AG04450 (cell line): ENCODE data around the gene CEP68. TPM values are rescaled to one million over a fixed set of nuclear protein-coding genes. Genes with fewer than 3 reads are reported as not detected.

ENCODE experiments used
- CTCF ChIA-PET: fragments of 300-600, 350-600 bp; formaldehyde crosslinking; extraction: SDS; loops from one replicate; lab custom pipeline; 2022; ENCODE audit warnings: antibody characterized with exemption, inconsistent platforms; lab: Charles Lee
- POLR2A ChIA-PET: fragments of 350-600 bp; formaldehyde crosslinking; extraction: SDS; loops from one replicate; lab custom pipeline; 2021; ENCODE audit warnings: antibody characterized with exemption, inconsistent platforms; lab: Yijun Ruan, JAX
- DNase-seq: peaks from one replicate; pipeline ENCODE4 v3.0.0-alpha.2; 2011; ENCODE audit warnings: low read depth, low spot score
- H3K27ac ChIP-seq: one replicate; pipeline ENCODE4 v1.5.1; 2012; ENCODE audit warnings: low read depth, low read length, control low read depth
- H3K27me3 ChIP-seq: one replicate; pipeline ENCODE4 v1.6.0; 2012; ENCODE audit warnings: low read length; ENCODE audit not compliant: control insufficient read depth, insufficient read depth
- H3K4me3 ChIP-seq: 2 replicates; pipeline ENCODE4 v1.5.1; 2011; ENCODE audit warnings: mild to moderate bottlenecking, low read depth, low read length, control low read depth
- H3K9me3 ChIP-seq: 2 replicates; pipeline ENCODE4 v1.5.1; 2012; ENCODE audit warnings: low read length; ENCODE audit not compliant: control insufficient read depth, insufficient read depth
- polyA plus RNA-seq: library from polyadenylated mRNA; depleted of rRNA; stranded (reverse); fragments of >200 nt; gene quantifications from 2 replicates; pipeline ENCODE4 v1.2.3, GENCODE V29; 2011
- TF ChIP-seq, protein P1 (sequence below): IDR thresholded peaks from 2 replicates; pipeline ENCODE4 v1.5.1; 2011; ENCODE audit warnings: low read depth, low read length, control low read depth, inconsistent platforms

The CEP68 gene
- polyA plus RNA-seq, 1 experiment, result 7.3 TPM

DNA sequence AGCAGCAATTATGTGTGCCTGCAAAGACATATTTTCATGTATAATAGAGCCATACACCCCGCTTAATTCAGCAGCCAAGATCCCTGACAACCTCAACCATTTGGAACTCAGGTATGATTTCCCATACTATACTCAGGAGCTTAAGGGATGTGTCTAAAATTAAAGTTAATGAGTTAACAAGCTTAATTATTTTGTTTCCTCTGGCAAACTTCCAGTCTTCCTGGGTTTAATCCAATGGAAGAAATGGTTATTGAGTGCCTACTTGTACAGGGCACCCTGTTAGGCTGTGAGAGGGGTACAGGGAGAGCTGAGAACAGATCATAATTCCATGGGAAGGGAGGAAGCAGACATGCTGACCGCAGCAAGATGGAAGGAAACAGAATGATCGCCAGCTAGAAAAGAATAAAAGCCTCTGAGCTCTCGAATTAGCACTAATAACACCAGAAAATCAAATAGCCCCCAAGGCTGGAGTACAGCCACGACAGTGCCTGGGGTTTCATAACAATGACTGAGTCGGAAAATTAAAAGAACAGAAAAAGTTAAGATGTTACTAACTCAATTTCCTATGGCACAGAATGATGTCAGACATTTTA, 20.8 kb upstream of the CEP68 start:
- ChIA-PET CTCF (interaction anchor here (0.6 to 4.8 kb wide), 2 partner anchors 63 to 118 kb away, joined by 3 to 61 read pairs; no protein-coding TSS in a partner anchor), POLR2A (no interaction called here)
- no peaks in the 10 kb centered on the region for H3K9me3 ChIP-seq
- H3K27me3 ChIP-seq, result peaks cover 3% of the 10 kb centered on the region
- TF ChIP-seq, protein P1, sequence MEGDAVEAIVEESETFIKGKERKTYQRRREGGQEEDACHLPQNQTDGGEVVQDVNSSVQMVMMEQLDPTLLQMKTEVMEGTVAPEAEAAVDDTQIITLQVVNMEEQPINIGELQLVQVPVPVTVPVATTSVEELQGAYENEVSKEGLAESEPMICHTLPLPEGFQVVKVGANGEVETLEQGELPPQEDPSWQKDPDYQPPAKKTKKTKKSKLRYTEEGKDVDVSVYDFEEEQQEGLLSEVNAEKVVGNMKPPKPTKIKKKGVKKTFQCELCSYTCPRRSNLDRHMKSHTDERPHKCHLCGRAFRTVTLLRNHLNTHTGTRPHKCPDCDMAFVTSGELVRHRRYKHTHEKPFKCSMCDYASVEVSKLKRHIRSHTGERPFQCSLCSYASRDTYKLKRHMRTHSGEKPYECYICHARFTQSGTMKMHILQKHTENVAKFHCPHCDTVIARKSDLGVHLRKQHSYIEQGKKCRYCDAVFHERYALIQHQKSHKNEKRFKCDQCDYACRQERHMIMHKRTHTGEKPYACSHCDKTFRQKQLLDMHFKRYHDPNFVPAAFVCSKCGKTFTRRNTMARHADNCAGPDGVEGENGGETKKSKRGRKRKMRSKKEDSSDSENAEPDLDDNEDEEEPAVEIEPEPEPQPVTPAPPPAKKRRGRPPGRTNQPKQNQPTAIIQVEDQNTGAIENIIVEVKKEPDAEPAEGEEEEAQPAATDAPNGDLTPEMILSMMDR, result no peak
- H3K4me3 ChIP-seq, result no peak overlapping the region
- no peak for DNase-seq
- H3K27ac ChIP-seq, result no peak overlapping the region

DNA sequence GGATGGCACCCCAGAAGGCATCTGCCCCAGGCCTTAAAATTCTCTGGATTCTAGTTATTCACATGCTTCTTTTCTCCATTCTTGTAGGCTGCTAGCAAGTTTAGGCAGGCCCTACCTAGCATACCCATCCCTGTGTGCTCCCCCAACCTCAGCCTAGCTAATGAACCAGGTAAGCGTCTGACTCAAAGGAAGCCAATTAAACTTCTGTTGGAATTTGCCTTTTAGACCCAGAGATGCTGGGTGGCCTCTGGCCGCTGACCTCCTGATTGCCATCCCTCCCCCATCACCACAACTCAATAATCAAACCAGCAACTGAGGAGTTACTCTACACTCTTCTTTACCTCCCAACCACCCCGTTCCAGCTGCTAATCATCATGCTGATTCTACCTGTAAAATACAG, 19.0 kb upstream of the CEP68 start:
- POLR2A ChIA-PET, result no interaction called here
- H3K27me3 ChIP-seq, result no peaks in the 10 kb centered on the region
- TF ChIP-seq, protein P1, result no peak
- H3K27ac ChIP-seq, result no peak overlapping the region
- no peaks in the 10 kb centered on the region for H3K9me3 ChIP-seq
- H3K4me3 ChIP-seq, result no peak overlapping the region
- CTCF ChIA-PET, result interaction anchor here (6.9 kb wide), 1 partner anchor 120 kb away, joined by 85 read pairs; no protein-coding TSS in a partner anchor
- DNase-seq, result no peak

DNA sequence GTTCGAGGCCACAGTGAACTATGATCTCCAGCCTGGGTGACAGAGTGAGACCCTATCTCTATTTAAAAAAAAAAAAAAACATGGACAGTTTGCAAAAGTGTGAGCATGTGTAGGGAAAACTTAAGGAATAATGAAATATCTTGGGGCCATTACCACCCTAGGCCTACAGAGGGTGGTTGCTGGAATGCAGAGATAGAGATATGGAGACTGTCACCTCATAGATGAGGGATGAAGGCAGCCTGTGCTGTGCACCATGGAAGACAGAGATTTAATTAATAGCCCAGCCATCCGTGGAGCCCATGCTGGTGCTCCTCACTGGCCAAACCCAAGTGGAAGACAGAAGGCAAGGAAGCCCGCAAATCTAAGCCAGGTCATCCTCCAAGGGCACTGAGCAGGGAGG, 16.6 kb upstream of the CEP68 start:
- peaks cover 5% of the 10 kb centered on the region for H3K27me3 ChIP-seq
- ChIA-PET POLR2A (no interaction called here), CTCF (interaction anchor here (0.7 to 6.9 kb wide), 4 partner anchors 9 to 123 kb away, joined by 3 to 85 read pairs (median 6); partner anchors contain the start of gene CEP68)
- no peak overlapping the region for H3K27ac ChIP-seq
- no peak overlapping the region for H3K4me3 ChIP-seq
- DNase-seq, result no peak
- H3K9me3 ChIP-seq, result peaks cover 13% of the 10 kb centered on the region
- TF ChIP-seq, protein P1, result no peak

DNA sequence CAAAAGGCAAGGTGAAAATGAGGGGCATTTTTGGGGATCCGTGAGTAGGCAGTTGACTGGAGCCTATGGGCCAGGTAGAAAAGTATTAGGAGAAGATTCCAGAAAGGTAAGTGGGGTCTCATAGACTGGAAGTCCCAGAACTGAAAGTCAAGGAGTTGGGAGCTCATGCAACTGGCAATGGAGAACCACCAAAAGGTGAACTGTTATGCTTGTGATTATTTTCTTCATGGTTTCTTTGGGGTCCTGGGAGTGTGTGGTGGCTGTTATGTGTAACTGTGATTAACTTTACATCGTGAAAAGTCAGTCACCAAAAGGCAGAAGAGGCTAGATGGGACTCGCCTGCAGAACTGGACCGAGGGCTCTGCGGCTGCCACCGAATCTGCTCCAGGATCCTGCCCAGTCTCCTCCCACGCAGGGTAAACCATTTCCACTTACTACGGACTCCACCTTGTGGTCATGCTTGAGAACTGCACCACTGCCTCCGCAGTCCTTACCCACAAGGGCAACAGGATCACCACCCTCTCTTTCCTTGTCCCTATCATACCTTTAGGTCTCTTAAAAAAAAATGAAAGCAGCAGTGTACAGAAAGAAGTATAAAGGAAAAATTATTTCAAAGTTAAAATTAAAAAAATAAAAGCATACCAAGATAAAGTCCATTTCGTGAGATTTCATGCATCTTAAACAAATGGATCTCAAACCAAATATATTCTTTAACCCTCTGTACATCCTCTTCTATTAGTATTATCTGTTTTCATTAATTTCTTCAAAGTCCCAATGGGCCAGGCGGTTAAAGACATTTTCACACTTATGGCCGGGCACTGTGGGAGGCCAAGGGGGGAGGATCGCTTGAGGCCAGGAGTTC, 15.6 kb upstream of the CEP68 start:
- Histone ChIP-seq H3K9me3 (peaks cover 13% of the 10 kb centered on the region), H3K27me3 (peaks cover 5% of the 10 kb centered on the region), H3K27ac (no peak overlapping the region), H3K4me3 (peak overlapping the region; percentile 27; the same call in 1 of the 2 replicates)
- ChIA-PET CTCF (interaction anchor here (0.7 to 6.9 kb wide), 11 partner anchors 8 to 525 kb away, joined by 3 to 85 read pairs (median 4); partner anchors contain the start of gene CEP68), POLR2A (interaction anchor here (1.0 kb wide), 1 partner anchor 53 kb away, joined by 4 read pairs; no protein-coding TSS in a partner anchor)
- TF ChIP-seq, protein P1, result peak; percentile 95
- DNase-seq, result peak; percentile 62
